Activated T-cell treated with anti-CD3 and anti-CD28 coated beads, Interleukin-2, amount 50 U/mL, for 72 hours (primary cell): ENCODE measurements around the gene FAM124A. TPM values are rescaled to one million over a fixed set of nuclear protein-coding genes. Genes with fewer than 3 reads are reported as not detected.
"Not testable (repeated sequence)": the region's sequence is repeated elsewhere in the genome, so short reads cannot be mapped to it uniquely, and the experiment has no call there.

Experiments used
- ATAC-seq, 2 donors: fragments of 150-1000 bp; cut with Tn5 transposase; replicated peaks in 1 of 2; 2 replicates each; pipeline ENCODE4 v1.10.0; 2021; ENCODE audit warnings: moderate library complexity in 2 of 2, mild to moderate bottlenecking in 1 of 2
- DNase-seq, 2 donors: peaks; one replicate each; pipeline ENCODE4 v3.0.0; 2021 to 2022; ENCODE audit warnings: mixed read lengths in 1 of 2
- H3K27ac Mint-ChIP-seq: one replicate; pipeline ENCODE4 v1.8.0; 2022; ENCODE audit warnings: mild to moderate bottlenecking, moderate library complexity, mixed read lengths
- H3K27me3 Mint-ChIP-seq: one replicate; pipeline ENCODE4 v1.8.0; 2022; ENCODE audit warnings: low read depth, mixed read lengths
- H3K36me3 Mint-ChIP-seq, 2 donors: one replicate each; pipeline ENCODE4 v1.8.0; 2022; ENCODE audit warnings: mixed read lengths in 2 of 2, mild to moderate bottlenecking in 1 of 2; ENCODE audit not compliant: insufficient read depth in 2 of 2
- H3K4me1 Mint-ChIP-seq: one replicate; pipeline ENCODE4 v1.8.0; 2022; ENCODE audit warnings: low read depth, mixed read lengths
- H3K4me3 Mint-ChIP-seq, 2 donors: one replicate each; pipeline ENCODE4 v1.8.0; 2022; ENCODE audit warnings: mild to moderate bottlenecking in 2 of 2, mixed read lengths in 2 of 2, moderate library complexity in 2 of 2
- H3K9me3 Mint-ChIP-seq, 2 donors: one replicate each; pipeline ENCODE4 v1.8.0; 2022; ENCODE audit warnings: mixed read lengths in 2 of 2
- total RNA-seq, 2 donors: library from RNA; stranded (reverse); gene quantifications; one replicate each; pipeline ENCODE4 v1.2.3, GENCODE V29; 2022

Gene FAM124A
- total RNA-seq, 2 donors from 2014 or later, result 0.19 to 0.35 TPM

DNA sequence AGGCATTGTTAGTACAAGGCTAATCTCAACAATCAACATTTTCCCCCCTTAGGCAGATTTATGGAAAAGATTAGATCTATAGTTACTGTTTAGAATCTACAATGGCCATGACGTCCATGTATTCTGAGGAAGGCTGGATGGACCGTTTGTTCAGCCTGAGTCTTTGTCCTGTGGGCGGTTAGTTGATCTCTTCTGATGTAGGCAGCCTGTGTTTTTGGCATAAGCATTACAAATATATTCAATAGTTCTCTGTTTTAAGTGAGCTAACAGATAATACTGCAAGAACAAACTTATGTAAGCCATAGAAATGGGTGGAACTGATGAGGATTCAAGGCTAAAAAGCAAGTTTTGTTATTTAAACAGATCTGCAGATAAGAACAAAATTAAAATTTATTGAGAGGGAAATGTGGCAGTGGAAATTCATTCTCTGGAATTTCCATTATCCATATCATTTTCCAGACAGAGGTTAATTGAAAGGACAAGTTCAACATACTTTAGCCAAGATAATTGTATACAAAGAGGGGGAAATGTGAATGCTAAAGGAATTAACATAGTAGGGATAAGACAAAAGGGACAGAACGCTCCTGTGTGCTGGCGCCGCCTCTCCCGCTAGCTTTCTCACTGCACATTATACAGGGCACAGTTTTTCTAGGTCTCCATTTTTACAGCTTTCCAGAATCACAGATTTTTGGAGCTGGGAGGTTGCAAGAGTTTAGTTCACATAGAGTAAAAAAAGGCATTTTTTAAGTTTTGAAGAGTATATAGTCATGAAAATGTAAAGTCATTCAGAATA is 48.6 kb downstream of the FAM124A start:
- ATAC-seq, result no peak
- H3K4me1 Mint-ChIP-seq, result no peaks in the 10 kb centered on the region
- no peak for DNase-seq
- H3K4me3 Mint-ChIP-seq, result no peak overlapping the region
- no peaks in the 10 kb centered on the region for H3K36me3 Mint-ChIP-seq
- peak overlapping the region; percentile 10 for H3K27ac Mint-ChIP-seq
- H3K27me3 Mint-ChIP-seq, result no peaks in the 10 kb centered on the region
- H3K9me3 Mint-ChIP-seq, result no peaks in the 10 kb centered on the region

DNA sequence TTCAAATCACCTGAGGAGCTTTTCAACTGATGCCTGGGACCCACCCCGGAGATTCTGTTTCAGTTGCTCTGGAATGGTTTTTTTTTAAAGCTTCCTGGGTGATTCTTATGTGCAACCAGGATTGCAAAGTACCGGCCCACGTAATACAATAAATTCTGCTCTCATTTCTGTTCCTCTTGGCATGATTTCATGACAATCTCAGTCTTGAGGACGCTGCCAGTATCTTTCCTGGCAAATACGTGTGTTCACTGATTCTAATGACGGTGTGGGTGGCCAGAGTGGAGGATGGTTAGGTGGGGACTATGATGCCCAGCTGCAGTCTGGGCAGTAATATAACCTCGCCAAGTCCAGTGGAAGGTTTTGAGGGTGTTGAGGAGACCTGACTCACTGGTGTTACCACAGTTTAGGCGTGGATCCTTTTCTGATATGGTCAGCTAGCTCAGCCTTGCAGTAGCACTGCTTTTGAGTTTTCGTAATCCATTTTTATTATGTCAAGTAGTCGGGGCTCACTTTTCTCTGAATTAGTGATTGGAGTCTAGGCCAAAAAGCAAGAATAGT is 49.4 kb downstream of the FAM124A start:
- H3K27ac Mint-ChIP-seq, result no peak overlapping the region
- ATAC-seq, result no peak

DNA sequence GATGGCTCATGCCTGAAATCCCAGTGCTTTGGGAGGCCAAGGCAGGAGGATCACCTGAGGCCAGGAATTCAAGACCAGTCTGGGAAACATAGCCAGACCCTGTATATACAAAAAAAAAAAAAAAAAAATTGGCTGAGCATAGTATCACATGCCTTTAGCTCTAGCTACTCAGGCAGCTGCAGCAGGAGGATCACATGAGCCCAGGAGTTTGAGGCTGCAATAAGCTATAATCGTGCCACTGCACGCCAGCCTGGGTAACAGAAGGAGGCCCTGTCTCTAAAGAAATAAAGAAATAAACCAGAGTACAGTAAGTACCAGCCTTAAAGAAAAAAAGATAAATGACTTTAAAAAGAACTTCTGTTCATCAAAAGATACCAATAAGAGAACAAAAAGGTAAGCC is 52.9 kb downstream of the FAM124A start:
- H3K9me3 Mint-ChIP-seq, result no peaks in the 10 kb centered on the region
- H3K4me3 Mint-ChIP-seq, result no peak overlapping the region
- no peak overlapping the region for H3K27ac Mint-ChIP-seq
- no peaks in the 10 kb centered on the region for H3K4me1 Mint-ChIP-seq
- no peaks in the 10 kb centered on the region for H3K36me3 Mint-ChIP-seq
- no peak for ATAC-seq
- H3K27me3 Mint-ChIP-seq, result no peaks in the 10 kb centered on the region
- DNase-seq, result no peak

More for the DNA sequence above, 49.4 kb downstream of the FAM124A start:
- no peaks in the 10 kb centered on the region for H3K27me3 Mint-ChIP-seq
- no peak overlapping the region for H3K4me3 Mint-ChIP-seq
- no peak for DNase-seq
- H3K9me3 Mint-ChIP-seq, result no peaks in the 10 kb centered on the region
- H3K4me1 Mint-ChIP-seq, result no peaks in the 10 kb centered on the region
- H3K36me3 Mint-ChIP-seq, result no peaks in the 10 kb centered on the region

DNA sequence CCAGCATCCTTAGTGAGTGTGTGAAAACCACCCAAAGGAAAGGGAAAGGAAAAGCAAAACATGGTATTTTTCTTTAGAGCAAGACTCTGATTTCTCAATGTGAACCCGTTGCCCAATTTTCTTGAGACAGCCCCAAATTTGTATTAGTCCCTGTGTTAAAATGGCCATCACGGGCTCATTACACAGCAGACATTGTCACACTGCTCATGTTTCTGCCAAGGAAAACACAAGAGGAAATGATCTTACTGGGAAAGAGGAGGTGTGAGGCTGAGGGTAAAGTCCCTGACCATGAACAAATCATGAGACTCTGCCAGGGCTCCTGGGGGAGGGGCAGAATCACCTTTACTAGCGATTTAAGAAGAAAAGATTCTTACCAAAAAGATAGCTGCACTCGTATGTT is 54.4 kb downstream of the FAM124A start:
- Mint-ChIP-seq H3K36me3 (no peaks in the 10 kb centered on the region), H3K27me3 (no peaks in the 10 kb centered on the region), H3K4me3 (no peak overlapping the region), H3K4me1 (no peaks in the 10 kb centered on the region), H3K9me3 (no peaks in the 10 kb centered on the region), H3K27ac (no peak overlapping the region)
- DNase-seq (no peak), ATAC-seq (no peak)

DNA sequence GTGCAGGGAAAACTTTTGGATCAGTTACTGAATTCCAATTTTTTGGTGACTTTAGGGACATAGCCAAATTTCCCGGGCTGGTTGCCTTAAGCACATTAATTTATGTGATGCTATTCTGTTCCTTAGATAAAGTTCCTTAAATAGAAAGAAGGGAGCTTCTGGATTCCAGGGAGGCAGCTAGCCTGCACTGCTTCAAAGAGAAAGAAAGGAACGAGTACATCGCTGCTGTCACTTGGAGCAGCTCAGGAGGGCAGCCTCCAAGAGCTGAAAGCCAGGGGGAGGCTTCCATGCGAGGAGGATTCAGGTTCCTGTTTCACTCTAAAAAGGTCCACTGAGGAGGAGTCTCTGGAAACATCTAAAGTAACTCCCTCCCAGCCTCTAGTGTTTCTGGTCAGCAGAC is 55.7 kb downstream of the FAM124A start:
- H3K9me3 Mint-ChIP-seq, result no peaks in the 10 kb centered on the region
- H3K4me1 Mint-ChIP-seq, result no peaks in the 10 kb centered on the region
- DNase-seq (no peak), ATAC-seq (no peak)
- no peak overlapping the region for H3K27ac Mint-ChIP-seq
- H3K36me3 Mint-ChIP-seq, result no peaks in the 10 kb centered on the region
- no peaks in the 10 kb centered on the region for H3K27me3 Mint-ChIP-seq
- H3K4me3 Mint-ChIP-seq, result no peak overlapping the region

DNA sequence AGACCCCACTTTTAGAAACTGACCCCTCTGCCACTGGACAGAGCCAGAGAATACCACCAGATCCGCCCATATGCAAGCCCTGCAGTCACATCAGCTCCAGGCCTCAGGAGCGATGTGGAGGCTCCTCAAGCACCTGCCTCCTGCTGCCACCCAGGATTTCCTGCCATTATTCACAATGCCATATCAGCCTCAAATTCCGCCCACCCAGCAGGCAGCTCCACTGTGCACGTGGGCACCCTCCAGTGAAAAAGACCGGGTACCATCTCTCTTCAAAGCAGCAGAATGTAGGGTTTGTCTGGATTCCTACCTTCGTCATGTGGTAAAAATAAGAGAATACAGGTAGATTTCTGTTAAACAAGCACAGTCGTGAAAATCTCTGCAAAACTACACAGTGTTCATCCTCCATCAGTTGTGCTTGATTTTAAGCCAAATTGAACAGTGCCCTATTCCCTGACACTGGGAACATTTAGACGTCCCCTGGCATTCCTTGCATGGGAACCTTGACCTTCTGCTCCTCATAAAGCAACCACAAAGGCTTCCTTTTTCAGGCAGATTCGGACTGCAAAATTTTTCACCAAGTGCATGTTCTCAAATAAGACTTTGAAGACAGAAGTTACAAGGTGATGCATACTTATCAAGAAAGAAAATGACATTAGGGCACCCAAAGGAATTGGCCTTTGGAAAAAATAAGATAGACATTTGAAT is 56.4 kb downstream of the FAM124A start:
- Mint-ChIP-seq H3K27ac (no peak overlapping the region), H3K9me3 (no peaks in the 10 kb centered on the region), H3K36me3 (no peaks in the 10 kb centered on the region), H3K4me1 (peaks cover 4% of the 10 kb centered on the region), H3K4me3 (no peak overlapping the region), H3K27me3 (no peaks in the 10 kb centered on the region)
- DNase-seq, result no peak
- ATAC-seq, result no peak

DNA sequence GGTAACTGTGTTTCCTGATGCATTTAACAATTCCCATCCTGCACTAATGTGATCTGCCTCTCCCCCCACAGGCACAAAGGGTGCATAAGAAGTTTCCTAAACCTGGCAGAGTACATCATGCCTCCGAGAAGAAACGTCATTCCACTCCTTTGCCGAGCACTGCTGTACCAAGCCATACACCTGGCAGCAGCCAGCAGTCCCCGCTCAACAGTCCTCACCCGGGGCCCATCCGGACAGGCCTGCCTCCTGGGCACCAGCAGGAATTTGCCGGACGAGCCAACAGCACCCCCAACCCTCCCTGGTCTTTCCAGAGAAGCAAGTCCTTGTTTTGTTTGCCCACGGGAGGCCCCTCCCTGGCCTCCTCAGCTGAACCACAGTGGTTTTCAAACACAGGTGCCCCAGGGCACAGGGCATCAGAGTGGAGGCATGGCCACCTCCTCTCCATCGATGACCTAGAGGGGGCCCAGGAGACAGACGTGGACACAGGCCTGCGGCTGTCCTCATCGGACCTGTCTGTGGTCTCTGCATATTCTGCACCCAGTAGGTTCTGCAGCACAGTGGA is 58.3 kb downstream of the FAM124A start:
- DNase-seq, result no peak
- H3K36me3 Mint-ChIP-seq, result no peaks in the 10 kb centered on the region
- ATAC-seq, result no peak
- H3K4me1 Mint-ChIP-seq, result peaks cover 4% of the 10 kb centered on the region
- no peaks in the 10 kb centered on the region for H3K9me3 Mint-ChIP-seq
- H3K27ac Mint-ChIP-seq, result no peak overlapping the region
- no peak overlapping the region for H3K4me3 Mint-ChIP-seq
- H3K27me3 Mint-ChIP-seq, result peaks cover 8% of the 10 kb centered on the region

DNA sequence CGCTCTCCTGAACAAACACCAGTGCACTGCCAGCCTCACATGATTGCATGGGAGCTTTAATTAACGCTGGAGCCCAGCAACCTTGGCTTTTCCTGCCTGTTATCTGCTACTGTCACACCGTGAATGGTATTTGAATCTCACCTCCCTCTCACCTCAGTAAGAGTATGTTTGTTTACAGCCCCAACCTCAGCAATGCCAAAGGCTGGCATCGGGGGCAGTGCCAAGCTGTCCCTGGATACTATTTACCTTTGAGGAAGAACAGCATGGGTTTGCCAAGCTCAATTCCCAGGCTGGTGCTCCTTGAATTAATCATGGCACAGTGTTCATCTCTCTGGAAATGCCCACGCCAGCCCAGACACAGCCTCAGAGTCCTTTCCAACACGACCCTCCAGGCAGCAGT is 60.1 kb downstream of the FAM124A start:
- Mint-ChIP-seq H3K9me3 (no peaks in the 10 kb centered on the region), H3K36me3 (no peaks in the 10 kb centered on the region), H3K27me3 (peaks cover 8% of the 10 kb centered on the region), H3K4me3 (no peak overlapping the region), H3K27ac (no peak overlapping the region), H3K4me1 (peaks cover 4% of the 10 kb centered on the region)
- ATAC-seq (no peak), DNase-seq (no peak)

DNA sequence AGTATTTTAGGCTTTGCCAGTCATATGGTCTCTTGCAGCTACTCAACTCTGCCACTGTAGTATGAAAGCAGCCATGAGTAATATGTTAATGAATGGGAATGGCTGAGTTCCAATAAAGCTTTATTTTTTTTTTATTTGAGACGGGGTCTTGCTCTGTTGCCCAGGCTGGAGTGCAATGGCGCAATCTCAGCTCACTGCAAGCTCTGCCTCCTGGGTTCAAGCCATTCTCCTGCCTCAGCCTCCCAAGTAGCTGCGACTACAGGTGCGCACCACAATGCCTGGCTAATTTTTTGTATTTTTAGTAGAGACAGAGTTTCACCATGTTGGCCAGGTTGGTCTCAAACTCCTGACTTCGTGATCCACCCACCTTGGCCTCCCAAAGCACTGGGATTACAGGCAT is 60.7 kb downstream of the FAM124A start:
- ATAC-seq, H3K36me3 Mint-ChIP-seq, DNase-seq, H3K27me3 Mint-ChIP-seq, H3K4me3 Mint-ChIP-seq, H3K4me1 Mint-ChIP-seq, H3K27ac Mint-ChIP-seq, H3K9me3 Mint-ChIP-seq: not testable (repeated sequence)

DNA sequence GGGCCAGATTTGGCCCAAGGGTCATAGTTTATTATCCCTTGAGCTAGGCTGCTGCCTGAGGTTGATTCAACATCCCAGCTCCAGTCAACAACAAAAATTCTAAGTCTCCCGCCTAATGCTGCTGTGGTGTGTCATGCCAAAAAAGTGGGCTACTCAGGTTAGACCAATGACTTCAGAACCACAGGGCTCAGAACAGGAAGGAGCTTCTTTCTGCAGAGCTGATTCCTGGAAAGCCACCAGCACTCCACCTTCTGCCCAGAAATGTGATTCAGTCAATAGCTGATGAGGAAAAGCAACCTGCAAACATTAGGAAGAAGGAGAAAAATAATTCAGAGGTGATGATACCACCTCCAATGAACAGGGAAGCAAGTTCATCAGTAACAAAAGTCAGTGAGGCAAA is 61.2 kb downstream of the FAM124A start:
- H3K36me3 Mint-ChIP-seq, result no peaks in the 10 kb centered on the region
- H3K4me1 Mint-ChIP-seq, result peaks cover 4% of the 10 kb centered on the region
- no peak for ATAC-seq
- H3K27me3 Mint-ChIP-seq, result peaks cover 8% of the 10 kb centered on the region
- H3K9me3 Mint-ChIP-seq, result no peaks in the 10 kb centered on the region
- H3K27ac Mint-ChIP-seq, result no peak overlapping the region
- peak in 1 of 2 donors; percentile 2 for DNase-seq
- H3K4me3 Mint-ChIP-seq, result no peak overlapping the region

DNA sequence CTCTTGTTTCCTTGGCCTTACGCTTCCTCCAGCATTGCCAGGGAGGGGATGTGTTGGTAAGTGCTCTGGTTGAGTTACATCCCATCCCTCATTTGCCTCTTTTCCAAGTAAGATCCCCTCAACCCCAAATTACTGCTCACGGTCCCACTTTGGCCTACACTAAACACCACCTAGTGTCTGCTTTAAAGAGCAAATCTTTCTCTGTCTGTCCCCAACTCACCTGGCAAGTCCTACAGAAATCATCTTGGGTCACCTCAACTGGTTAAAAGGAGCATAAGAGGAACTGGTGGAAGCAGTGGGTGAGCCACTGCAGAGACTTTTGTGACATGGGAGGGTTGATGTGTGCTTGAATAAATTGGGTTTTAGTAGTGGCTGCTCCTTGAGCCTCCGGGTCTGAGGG is 62.1 kb downstream of the FAM124A start:
- DNase-seq (no peak), ATAC-seq (no peak)
- H3K9me3 Mint-ChIP-seq, result no peaks in the 10 kb centered on the region
- peaks cover 4% of the 10 kb centered on the region for H3K4me1 Mint-ChIP-seq
- H3K36me3 Mint-ChIP-seq, result no peaks in the 10 kb centered on the region
- H3K27me3 Mint-ChIP-seq, result peaks cover 8% of the 10 kb centered on the region
- no peak overlapping the region for H3K27ac Mint-ChIP-seq
- H3K4me3 Mint-ChIP-seq, result no peak overlapping the region

DNA sequence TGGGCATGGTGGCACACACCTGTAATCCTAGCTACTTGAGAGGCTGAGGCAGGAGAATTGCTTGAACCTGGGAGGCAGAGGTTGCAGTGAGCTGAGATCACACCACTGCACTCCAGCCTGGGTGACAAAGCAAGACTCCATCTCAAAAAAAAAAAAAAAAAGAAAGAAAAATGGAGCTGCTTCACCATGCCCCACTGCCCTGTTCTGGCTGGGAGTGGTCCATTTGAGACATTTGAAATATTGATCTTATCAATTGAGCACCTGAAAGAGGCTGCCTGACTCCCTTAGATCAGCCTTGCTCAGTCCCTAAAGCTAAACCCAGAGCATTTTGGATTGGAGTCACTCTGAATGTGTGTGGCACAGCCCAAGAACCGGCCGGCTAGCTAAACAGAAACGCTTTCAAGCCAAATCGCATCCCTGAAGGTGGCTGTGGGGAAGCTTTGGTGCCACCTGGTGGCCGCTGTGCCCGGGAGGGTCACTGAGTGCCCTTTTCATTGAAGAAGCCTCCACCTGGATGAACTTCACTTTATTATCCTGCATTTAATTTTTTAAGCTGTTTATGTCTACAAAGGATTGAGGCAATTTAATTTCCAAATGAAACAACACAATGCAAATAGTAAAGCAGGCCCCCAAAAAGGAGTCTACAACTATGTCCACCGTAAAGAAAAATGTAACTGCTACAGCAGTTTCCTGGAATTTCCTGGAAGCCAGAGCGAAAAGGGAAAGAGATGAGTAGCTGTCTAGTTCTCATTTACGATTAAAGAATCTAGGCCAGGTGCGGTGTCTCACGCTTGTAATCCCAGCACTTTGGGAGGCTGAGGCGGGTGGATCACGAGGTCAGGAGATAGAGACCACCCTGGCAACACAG is 64.2 kb downstream of the FAM124A start:
- Mint-ChIP-seq H3K4me1 (peaks cover 4% of the 10 kb centered on the region), H3K27ac (no peak overlapping the region), H3K27me3 (peaks cover 8% of the 10 kb centered on the region), H3K4me3 (no peak overlapping the region), H3K9me3 (no peaks in the 10 kb centered on the region), H3K36me3 (no peaks in the 10 kb centered on the region)
- DNase-seq (peak; percentile 77 to 84), ATAC-seq (peak; percentile 87 to 89)
